ENCODE data around the gene MEGF6. TPM values are rescaled to one million over a fixed set of nuclear protein-coding genes. Genes with fewer than 3 reads are reported as not detected.

Gene MEGF6
- total and polyA plus RNA-seq, 4 donors: 6.0 to 19.9 (median 15.3) TPM

GRCh38 chr1:3603571-3604467 lies 7.5 kb downstream of the MEGF6 start:
- no peaks in the 10 kb centered on the region for H3K9me3 ChIP-seq (ENCODE audit: control insufficient read depth, insufficient read depth, low read length)
- H3K4me3 ChIP-seq (ENCODE audit: low read depth, low read length): no peak overlapping the region
- WGBS (ENCODE audit: insufficient coverage): 77% methylated on average over 29 of the region's 29 CpGs
- peaks cover 44% of the 10 kb centered on the region for H3K4me1 ChIP-seq (ENCODE audit: control insufficient read depth, insufficient read depth, low read length)
- H3K27ac ChIP-seq (ENCODE audit: low read depth, low read length): no peak overlapping the region
- no peak for DNase-seq (ENCODE audit: low read depth in 4 of 6, low spot score in 6 of 6)
- peaks cover 39% of the 10 kb centered on the region for H3K36me3 ChIP-seq (ENCODE audit: control insufficient read depth, insufficient read depth, low read length)
- H3K27me3 ChIP-seq (ENCODE audit: control insufficient read depth, insufficient read depth, low read length): no peaks in the 10 kb centered on the region

DNA sequence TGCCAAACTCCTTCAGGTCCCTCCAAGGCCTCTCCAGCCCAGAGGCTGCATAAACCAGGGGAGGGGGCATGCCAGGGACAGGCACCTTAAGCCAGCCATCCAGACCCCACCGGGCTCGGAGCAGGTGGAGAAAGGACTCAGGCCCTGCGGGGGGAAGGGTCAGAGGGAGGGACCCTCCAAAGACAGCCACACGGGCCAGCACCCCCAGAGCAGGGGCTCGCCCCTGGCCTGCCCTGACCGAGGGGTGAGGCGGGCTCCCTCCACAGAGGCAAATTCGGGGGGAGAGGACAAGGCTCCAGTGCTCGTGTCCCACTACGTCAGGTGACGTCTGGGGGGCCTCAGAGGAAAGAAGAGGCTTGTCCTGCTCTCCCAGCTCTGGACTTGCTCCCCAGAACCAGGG lies 8.2 kb downstream of the MEGF6 start:
- DNase-seq (ENCODE audit: low read depth in 4 of 6, low spot score in 6 of 6): no peak

GRCh38 chr1:3602375-3602774 lies 8.9 kb downstream of the MEGF6 start:
- Histone ChIP-seq H3K27ac (ENCODE audit: low read depth, low read length) (no peak overlapping the region), H3K36me3 (ENCODE audit: control insufficient read depth, insufficient read depth, low read length) (peaks cover 38% of the 10 kb centered on the region), H3K9me3 (ENCODE audit: control insufficient read depth, insufficient read depth, low read length) (no peaks in the 10 kb centered on the region), H3K27me3 (ENCODE audit: control insufficient read depth, insufficient read depth, low read length) (no peaks in the 10 kb centered on the region), H3K4me1 (ENCODE audit: control insufficient read depth, insufficient read depth, low read length) (peaks cover 44% of the 10 kb centered on the region), H3K4me3 (ENCODE audit: low read depth, low read length) (no peak overlapping the region)
- no peak for DNase-seq (ENCODE audit: low read depth in 4 of 6, low spot score in 6 of 6)
- WGBS (ENCODE audit: insufficient coverage): 87% methylated on average over 17 of the region's 21 CpGs

More for the DNA sequence above, 8.2 kb downstream of the MEGF6 start:
- H3K36me3 ChIP-seq (ENCODE audit: control insufficient read depth, insufficient read depth, low read length): peaks cover 39% of the 10 kb centered on the region
- H3K4me3 ChIP-seq (ENCODE audit: low read depth, low read length): no peak overlapping the region
- WGBS (ENCODE audit: insufficient coverage): 94% methylated on average over 11 of the region's 11 CpGs
- H3K9me3 ChIP-seq (ENCODE audit: control insufficient read depth, insufficient read depth, low read length): no peaks in the 10 kb centered on the region
- H3K27ac ChIP-seq (ENCODE audit: low read depth, low read length): no peak overlapping the region
- H3K4me1 ChIP-seq (ENCODE audit: control insufficient read depth, insufficient read depth, low read length): peaks cover 44% of the 10 kb centered on the region
- H3K27me3 ChIP-seq (ENCODE audit: control insufficient read depth, insufficient read depth, low read length): no peaks in the 10 kb centered on the region

DNA sequence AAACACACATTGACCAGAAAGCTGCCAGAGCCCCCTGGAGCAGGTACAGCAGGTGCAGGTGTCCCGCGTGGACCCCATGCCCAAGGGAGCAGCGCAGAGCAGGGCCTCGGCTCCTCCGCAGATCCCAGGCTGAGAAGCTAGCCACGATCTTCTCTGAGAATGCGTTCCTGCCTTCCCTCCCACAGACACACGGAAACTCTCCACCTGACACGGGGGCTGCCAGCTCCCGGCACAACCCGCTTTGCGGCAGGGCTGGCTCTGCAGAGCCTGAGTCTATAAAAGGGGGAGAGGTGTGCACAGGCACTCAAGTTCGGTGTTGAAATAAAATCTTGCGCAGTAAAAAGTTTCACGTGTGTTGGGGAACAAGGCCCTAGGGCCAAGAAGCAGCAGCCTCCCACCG lies 9.6 kb downstream of the MEGF6 start:
- DNase-seq (ENCODE audit: low read depth in 4 of 6, low spot score in 6 of 6): no peak
- Histone ChIP-seq H3K36me3 (ENCODE audit: control insufficient read depth, insufficient read depth, low read length) (peaks cover 38% of the 10 kb centered on the region), H3K27me3 (ENCODE audit: control insufficient read depth, insufficient read depth, low read length) (no peaks in the 10 kb centered on the region), H3K4me1 (ENCODE audit: control insufficient read depth, insufficient read depth, low read length) (peaks cover 47% of the 10 kb centered on the region), H3K9me3 (ENCODE audit: control insufficient read depth, insufficient read depth, low read length) (no peaks in the 10 kb centered on the region), H3K27ac (ENCODE audit: low read depth, low read length) (no peak overlapping the region), H3K4me3 (ENCODE audit: low read depth, low read length) (no peak overlapping the region)
- 84% methylated on average over 12 of the region's 16 CpGs for WGBS (ENCODE audit: insufficient coverage)

DNA sequence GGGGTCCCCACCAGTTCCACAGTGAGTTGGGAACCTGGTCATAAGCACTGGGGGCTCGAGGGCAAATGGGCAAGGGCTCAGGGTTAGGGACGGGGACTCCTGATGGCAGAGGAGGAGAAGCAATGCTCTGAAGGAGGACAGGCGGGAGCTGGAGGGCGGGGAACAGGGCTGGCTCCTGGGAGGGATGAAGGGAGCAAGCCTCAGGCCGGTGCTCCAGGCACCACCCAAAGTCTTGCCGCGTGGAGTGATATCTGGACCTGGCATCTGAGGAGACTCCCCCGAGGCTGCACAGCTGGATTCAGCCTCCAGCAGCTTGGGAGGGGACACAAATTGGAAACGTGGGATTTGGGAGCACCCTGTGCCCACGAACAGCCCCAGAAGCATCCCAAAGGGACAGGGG lies 11.0 kb downstream of the MEGF6 start:
- Histone ChIP-seq H3K4me3 (ENCODE audit: low read depth, low read length) (no peak overlapping the region), H3K9me3 (ENCODE audit: control insufficient read depth, insufficient read depth, low read length) (no peaks in the 10 kb centered on the region), H3K27me3 (ENCODE audit: control insufficient read depth, insufficient read depth, low read length) (no peaks in the 10 kb centered on the region), H3K36me3 (ENCODE audit: control insufficient read depth, insufficient read depth, low read length) (peaks cover 41% of the 10 kb centered on the region), H3K27ac (ENCODE audit: low read depth, low read length) (no peak overlapping the region), H3K4me1 (ENCODE audit: control insufficient read depth, insufficient read depth, low read length) (peaks cover 54% of the 10 kb centered on the region)
- DNase-seq (ENCODE audit: low read depth in 4 of 6, low spot score in 6 of 6): no peak
- WGBS (ENCODE audit: insufficient coverage): 84% methylated on average over 9 of the region's 10 CpGs

GRCh38 chr1:3599816-3600215 lies 11.5 kb downstream of the MEGF6 start:
- 80% methylated on average over 15 of the region's 15 CpGs for WGBS (ENCODE audit: insufficient coverage)
- Histone ChIP-seq H3K4me3 (ENCODE audit: low read depth, low read length) (no peak overlapping the region), H3K9me3 (ENCODE audit: control insufficient read depth, insufficient read depth, low read length) (no peaks in the 10 kb centered on the region), H3K4me1 (ENCODE audit: control insufficient read depth, insufficient read depth, low read length) (peaks cover 60% of the 10 kb centered on the region), H3K36me3 (ENCODE audit: control insufficient read depth, insufficient read depth, low read length) (peaks cover 46% of the 10 kb centered on the region), H3K27ac (ENCODE audit: low read depth, low read length) (no peak overlapping the region), H3K27me3 (ENCODE audit: control insufficient read depth, insufficient read depth, low read length) (no peaks in the 10 kb centered on the region)
- DNase-seq (ENCODE audit: low read depth in 4 of 6, low spot score in 6 of 6): no peak

DNA sequence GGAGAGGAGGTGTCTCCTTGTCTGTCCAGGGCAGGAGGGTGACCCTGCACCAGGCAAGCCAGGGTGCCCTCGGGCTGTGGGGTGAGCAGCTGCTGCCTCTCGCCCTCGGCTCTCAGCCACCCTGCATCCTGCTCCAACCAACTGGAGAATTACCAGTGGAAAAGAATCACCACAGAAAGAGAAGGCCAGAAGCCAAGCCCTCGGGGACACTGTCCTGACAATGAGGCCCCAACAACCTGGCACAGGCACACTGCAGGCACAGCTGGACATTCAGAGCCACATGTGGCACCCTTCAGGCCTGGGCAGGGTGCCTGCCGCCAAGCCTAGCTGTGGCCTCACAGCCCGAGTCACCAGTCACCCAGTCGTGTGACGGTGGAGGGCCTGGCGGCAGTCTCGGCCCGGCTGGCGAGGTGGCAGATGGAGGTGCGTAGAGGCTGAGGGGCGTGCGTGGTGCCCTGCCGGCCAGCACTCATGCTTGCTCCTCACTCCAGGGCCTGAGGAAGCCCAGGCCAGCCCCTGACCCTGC lies 12.0 kb downstream of the MEGF6 start:
- peaks cover 51% of the 10 kb centered on the region for H3K36me3 ChIP-seq (ENCODE audit: control insufficient read depth, insufficient read depth, low read length)
- no peak overlapping the region for H3K4me3 ChIP-seq (ENCODE audit: low read depth, low read length)
- 78% methylated on average over 16 of the region's 16 CpGs for WGBS (ENCODE audit: insufficient coverage)
- peaks cover 64% of the 10 kb centered on the region for H3K4me1 ChIP-seq (ENCODE audit: control insufficient read depth, insufficient read depth, low read length)
- H3K27me3 ChIP-seq (ENCODE audit: control insufficient read depth, insufficient read depth, low read length): no peaks in the 10 kb centered on the region
- no peak for DNase-seq (ENCODE audit: low read depth in 4 of 6, low spot score in 6 of 6)
- peak overlapping the region; percentile 40 for H3K27ac ChIP-seq (ENCODE audit: low read depth, low read length)
- no peaks in the 10 kb centered on the region for H3K9me3 ChIP-seq (ENCODE audit: control insufficient read depth, insufficient read depth, low read length)

- Histone ChIP-seq H3K4me1 (ENCODE audit: control insufficient read depth, insufficient read depth, low read length) (peaks cover 64% of the 10 kb centered on the region), H3K27ac (ENCODE audit: low read depth, low read length) (peak overlapping the region; percentile 40), H3K9me3 (ENCODE audit: control insufficient read depth, insufficient read depth, low read length) (no peaks in the 10 kb centered on the region), H3K27me3 (ENCODE audit: control insufficient read depth, insufficient read depth, low read length) (no peaks in the 10 kb centered on the region), H3K36me3 (ENCODE audit: control insufficient read depth, insufficient read depth, low read length) (peaks cover 46% of the 10 kb centered on the region), H3K4me3 (ENCODE audit: low read depth, low read length) (no peak overlapping the region)
- 28% methylated on average over 29 of the region's 30 CpGs for WGBS (ENCODE audit: insufficient coverage)
- peak in 2 of 6 donors; percentile 52 to 77 for DNase-seq (ENCODE audit: low read depth in 4 of 6, low spot score in 6 of 6)
Observed at GRCh38 chr1:3598522-3599285, 12.6 kb downstream of the MEGF6 start.

GRCh38 chr1:3598051-3598491 lies 13.2 kb downstream of the MEGF6 start:
- DNase-seq (ENCODE audit: low read depth in 4 of 6, low spot score in 6 of 6): peak in 2 of 6 donors; percentile 70 to 75
- Histone ChIP-seq H3K36me3 (ENCODE audit: control insufficient read depth, insufficient read depth, low read length) (peaks cover 45% of the 10 kb centered on the region), H3K4me1 (ENCODE audit: control insufficient read depth, insufficient read depth, low read length) (peaks cover 66% of the 10 kb centered on the region), H3K27me3 (ENCODE audit: control insufficient read depth, insufficient read depth, low read length) (no peaks in the 10 kb centered on the region), H3K4me3 (ENCODE audit: low read depth, low read length) (no peak overlapping the region), H3K27ac (ENCODE audit: low read depth, low read length) (peak overlapping the region; percentile 40), H3K9me3 (ENCODE audit: control insufficient read depth, insufficient read depth, low read length) (no peaks in the 10 kb centered on the region)
- WGBS (ENCODE audit: insufficient coverage): 10% methylated on average over 22 of the region's 26 CpGs
